Stimulated activated naive CD8-positive, alpha-beta T cell treated with anti-CD3 and anti-CD28 coated beads, Interleukin-15, amount 100 ng/mL, for 72 hours (primary cell): ENCODE measurements around the gene SVIL.
"Not testable (repeated sequence)": the region's sequence is repeated elsewhere in the genome, so short reads cannot be mapped to it uniquely, and the experiment has no call there.

ENCODE experiments used
- ATAC-seq: fragments of 150-1000 bp; cut with Tn5 transposase; 2 replicates; pipeline ENCODE4 v1.10.0; 2021; ENCODE audit warnings: mild to moderate bottlenecking, moderate library complexity
- DNase-seq, 2 donors: peaks; one replicate each; pipeline ENCODE4 v3.0.0; 2021 to 2022
- H3K27ac Mint-ChIP-seq, 2 donors: one replicate each; pipeline ENCODE4 v1.8.0; 2022; ENCODE audit warnings: mild to moderate bottlenecking in 2 of 2, mixed read lengths in 2 of 2, moderate library complexity in 2 of 2
- H3K27me3 Mint-ChIP-seq: one replicate; pipeline ENCODE4 v1.8.0; 2022; ENCODE audit warnings: mixed read lengths
- H3K4me1 Mint-ChIP-seq: one replicate; pipeline ENCODE4 v1.8.0; 2022; ENCODE audit warnings: mild to moderate bottlenecking, mixed read lengths
- H3K4me3 Mint-ChIP-seq, 2 donors: one replicate each; pipeline ENCODE4 v1.8.0; 2022; ENCODE audit warnings: mild to moderate bottlenecking in 2 of 2, mixed read lengths in 2 of 2, moderate library complexity in 1 of 2
- H3K9me3 Mint-ChIP-seq, 2 donors: one replicate each; pipeline ENCODE4 v1.8.0; 2022; ENCODE audit warnings: mixed read lengths in 2 of 2

The SVIL gene

DNA sequence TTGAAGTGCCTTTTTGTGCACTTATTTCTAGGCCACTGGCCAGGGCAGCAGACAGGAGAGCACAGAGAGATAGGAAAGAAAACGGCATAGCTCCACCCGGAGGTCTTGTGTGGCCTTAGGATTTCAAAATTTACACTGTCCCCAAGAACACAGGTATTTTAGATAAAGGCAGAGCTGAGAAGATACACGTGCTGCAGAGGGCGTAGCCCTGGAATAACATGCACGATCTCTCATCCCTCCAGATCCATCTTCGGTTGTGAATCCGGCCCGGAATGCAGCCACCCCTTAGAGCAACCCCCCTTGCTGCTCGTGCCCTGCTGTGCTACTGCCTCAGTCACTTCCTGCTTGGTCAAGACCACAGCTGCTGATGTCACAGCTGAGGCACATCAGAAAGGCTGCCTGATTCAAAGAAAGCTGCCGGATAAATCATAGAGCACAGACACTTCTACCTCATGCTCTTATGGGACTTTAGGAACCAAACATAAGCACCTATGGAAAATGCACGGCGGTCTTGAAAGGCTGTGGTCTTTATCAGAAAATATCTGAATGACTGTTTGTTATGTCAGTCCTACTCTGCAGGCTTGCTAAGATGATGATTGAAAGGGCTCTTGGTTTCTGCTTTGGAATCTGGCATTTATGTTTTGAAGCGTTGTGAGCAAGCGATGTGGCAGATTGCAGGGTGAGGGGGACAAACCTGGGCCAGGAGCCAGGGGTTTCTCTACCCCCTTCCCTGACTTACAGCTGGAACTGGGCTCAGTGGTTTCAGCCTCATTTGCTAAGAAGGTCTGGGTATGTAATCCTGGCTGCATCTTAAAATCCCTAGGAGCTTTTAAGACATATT, 152.0 kb downstream of the SVIL start:
- peak overlapping the region; percentile 71 to 72 for H3K4me3 Mint-ChIP-seq
- H3K9me3 Mint-ChIP-seq, result no peaks in the 10 kb centered on the region
- peak overlapping the region; percentile 92 for H3K27ac Mint-ChIP-seq
- H3K27me3 Mint-ChIP-seq, result no peaks in the 10 kb centered on the region
- DNase-seq (peak; percentile 58 to 78), ATAC-seq (peak; percentile 82)
- H3K4me1 Mint-ChIP-seq, result peaks cover 80% of the 10 kb centered on the region

- no peak overlapping the region for H3K4me3 Mint-ChIP-seq
- no peaks in the 10 kb centered on the region for H3K27me3 Mint-ChIP-seq
- DNase-seq, result no peak
- peaks cover 72% of the 10 kb centered on the region for H3K4me1 Mint-ChIP-seq
- H3K9me3 Mint-ChIP-seq, result no peaks in the 10 kb centered on the region
- peak overlapping the region in 1 of 2 donors; percentile 92 for H3K27ac Mint-ChIP-seq
- no peak for ATAC-seq
Measured at GRCh38 chr10:29481906-29482440, 152.8 kb downstream of the SVIL start.

DNA sequence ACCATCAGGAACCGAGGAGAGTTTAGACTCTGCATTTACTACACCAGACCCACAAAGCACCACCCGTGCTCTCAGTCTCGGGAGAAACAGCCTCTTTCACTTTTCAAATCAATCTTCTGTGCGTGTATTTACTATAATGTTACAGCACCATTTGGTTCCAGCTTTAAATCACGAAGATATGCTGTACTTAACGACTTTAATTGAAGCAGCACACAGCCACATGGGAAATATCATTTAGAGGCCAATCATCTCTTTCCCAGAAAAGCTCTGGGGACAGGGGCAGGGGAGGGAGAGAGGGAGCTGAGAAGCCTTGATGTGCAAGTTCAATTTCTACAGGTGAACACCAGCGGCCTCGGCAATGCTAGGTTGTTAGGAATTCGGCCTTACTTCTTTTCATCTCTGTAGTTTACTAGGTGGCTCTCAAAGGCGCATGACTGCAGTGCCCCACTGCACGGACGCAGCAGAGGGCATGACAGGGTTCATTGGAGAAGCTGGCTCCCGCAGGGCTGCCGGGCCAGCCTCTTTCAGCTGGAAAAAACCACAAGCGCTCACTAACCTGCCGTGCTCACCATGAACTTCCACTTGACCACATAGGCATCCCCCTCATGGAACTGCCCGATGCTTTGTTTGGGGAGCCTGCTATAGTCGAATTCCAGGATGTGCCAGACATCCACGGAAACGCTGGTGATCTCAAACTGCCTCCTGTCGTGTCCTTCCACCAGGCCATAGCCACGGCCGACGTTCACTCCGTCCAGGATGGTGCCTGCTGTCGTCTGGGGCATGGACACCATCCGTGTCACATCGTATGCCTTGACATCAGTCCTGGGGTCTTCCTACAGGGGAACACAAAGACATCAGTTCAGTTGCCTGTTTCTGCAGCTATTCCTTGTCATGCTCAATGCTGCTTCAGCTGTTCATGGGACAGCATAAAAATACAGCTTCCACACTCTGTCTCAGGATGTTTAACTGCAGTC, 154.5 kb downstream of the SVIL start:
- no peak for DNase-seq
- no peak overlapping the region for H3K4me3 Mint-ChIP-seq
- no peak for ATAC-seq
- no peaks in the 10 kb centered on the region for H3K9me3 Mint-ChIP-seq
- peak overlapping the region; percentile 6 to 84 for H3K27ac Mint-ChIP-seq
- H3K27me3 Mint-ChIP-seq, result no peaks in the 10 kb centered on the region
- peaks cover 55% of the 10 kb centered on the region for H3K4me1 Mint-ChIP-seq

DNA sequence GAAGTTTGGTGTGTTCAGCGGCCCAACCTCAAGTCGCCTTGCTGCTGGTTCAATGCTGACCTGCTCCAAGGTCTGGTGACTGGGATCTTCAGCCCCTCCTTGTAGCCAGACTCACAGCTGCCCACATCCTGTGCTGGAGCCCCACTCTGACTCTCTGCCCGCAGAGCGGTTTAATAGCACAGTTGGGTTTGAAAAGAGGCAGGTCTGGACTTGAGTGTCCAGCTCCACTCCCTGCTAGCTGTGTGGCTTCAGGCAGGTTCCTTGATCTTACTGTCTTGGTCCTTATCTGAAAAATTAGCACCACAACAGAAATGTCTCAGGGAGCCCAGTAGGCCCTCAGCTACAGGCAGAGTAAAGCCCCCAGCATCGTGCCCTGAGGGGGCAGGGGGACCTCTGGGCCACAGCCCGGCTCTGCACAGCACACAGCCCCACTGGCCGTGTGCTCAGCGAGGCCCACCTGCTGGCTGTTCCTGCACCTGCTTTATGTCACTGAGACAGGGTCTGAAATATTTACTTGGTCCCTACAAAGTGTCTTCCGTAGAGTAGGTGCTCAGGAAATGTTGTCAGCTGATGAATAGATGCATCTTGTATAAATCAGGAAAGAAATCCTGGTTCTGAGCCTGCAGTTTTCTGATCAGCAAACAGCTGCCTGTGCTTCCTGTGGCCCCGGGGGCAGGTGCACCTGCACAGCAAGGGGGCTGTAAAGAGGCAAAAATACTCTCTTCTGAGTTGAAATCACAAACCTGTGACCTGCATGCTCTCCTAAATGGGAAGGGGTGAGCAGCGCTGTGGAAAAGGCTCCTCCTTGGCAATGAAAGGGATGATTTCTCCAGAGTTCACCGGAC, 155.5 kb downstream of the SVIL start:
- ATAC-seq (no peak), DNase-seq (no peak)
- peak overlapping the region; percentile 78 to 84 for H3K27ac Mint-ChIP-seq
- H3K4me1 Mint-ChIP-seq, result peaks cover 45% of the 10 kb centered on the region
- no peaks in the 10 kb centered on the region for H3K27me3 Mint-ChIP-seq
- H3K4me3 Mint-ChIP-seq, result no peak overlapping the region
- no peaks in the 10 kb centered on the region for H3K9me3 Mint-ChIP-seq

DNA sequence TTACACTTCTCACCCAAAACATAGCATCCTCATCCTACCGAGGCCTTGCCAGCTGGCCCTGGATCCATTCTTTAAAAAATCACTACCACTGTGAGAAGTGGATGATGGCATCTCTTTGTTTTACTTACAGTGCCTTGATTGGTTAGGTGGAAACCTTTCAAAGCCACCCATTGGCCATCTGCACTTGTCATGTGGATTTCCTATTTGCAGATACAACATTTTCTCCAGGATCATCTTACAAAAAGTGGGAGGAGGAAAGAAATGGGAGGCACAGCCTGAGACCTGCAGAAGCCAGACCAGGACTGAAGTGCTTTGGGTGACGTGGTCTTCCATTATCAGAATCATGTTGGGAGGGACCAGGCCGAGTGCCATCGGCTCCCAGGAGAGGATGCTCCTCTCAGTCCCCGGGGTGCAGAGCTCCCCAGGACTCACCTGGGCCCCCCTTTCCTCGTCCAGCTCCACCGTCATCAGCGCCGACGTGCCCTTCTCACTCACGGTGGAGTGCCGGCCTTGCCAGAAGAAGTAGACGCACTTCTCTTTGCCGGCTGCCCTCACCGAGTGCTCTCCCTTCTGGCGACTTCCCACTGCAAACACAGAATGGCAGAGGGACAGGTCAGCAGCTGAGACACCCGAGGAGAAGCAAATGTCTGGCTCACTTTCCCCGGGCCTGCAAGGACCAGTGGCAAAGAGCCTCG, 161.2 kb downstream of the SVIL start:
- ATAC-seq (no peak), DNase-seq (no peak)
- Mint-ChIP-seq H3K4me1 (peaks cover 22% of the 10 kb centered on the region), H3K27me3 (no peaks in the 10 kb centered on the region), H3K4me3 (no peak overlapping the region), H3K27ac (peak overlapping the region in 1 of 2 donors; percentile 66), H3K9me3 (no peaks in the 10 kb centered on the region)

DNA sequence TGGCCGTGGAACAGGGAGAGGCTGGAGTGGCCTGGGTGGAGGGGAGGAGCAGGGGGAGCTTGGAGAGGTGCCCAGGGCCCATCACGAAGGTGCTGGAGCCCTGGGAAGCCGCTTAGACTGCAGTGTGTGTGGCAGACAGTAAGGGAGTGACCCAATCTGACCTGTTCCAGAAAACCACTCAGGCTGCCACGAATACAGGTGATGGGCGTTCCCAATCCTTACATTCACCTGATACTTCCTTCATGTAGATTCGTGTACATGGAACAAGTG, 161.7 kb downstream of the SVIL start:
- no peaks in the 10 kb centered on the region for H3K27me3 Mint-ChIP-seq
- H3K9me3 Mint-ChIP-seq, result no peaks in the 10 kb centered on the region
- ATAC-seq (no peak), DNase-seq (no peak)
- H3K4me3 Mint-ChIP-seq, result no peak overlapping the region
- H3K27ac Mint-ChIP-seq, result peak overlapping the region in 1 of 2 donors; percentile 60
- H3K4me1 Mint-ChIP-seq, result peaks cover 22% of the 10 kb centered on the region

- Mint-ChIP-seq H3K9me3 (no peaks in the 10 kb centered on the region), H3K4me1 (peaks cover 22% of the 10 kb centered on the region), H3K27ac (peak overlapping the region; percentile 60 to 83), H3K4me3 (no peak overlapping the region), H3K27me3 (no peaks in the 10 kb centered on the region)
- ATAC-seq, result peak; percentile 16
- DNase-seq, result no peak
Measured at GRCh38 chr10:29472301-29473086, 162.3 kb downstream of the SVIL start.

GRCh38 chr10:29471544-29471859, 163.3 kb downstream of the SVIL start:
- Mint-ChIP-seq H3K4me1 (peaks cover 22% of the 10 kb centered on the region), H3K27ac (peak overlapping the region; percentile 46 to 93), H3K9me3 (no peaks in the 10 kb centered on the region), H3K27me3 (no peaks in the 10 kb centered on the region), H3K4me3 (peak overlapping the region in 1 of 2 donors; percentile 11)
- ATAC-seq (peak; percentile 78), DNase-seq (no peak)

DNA sequence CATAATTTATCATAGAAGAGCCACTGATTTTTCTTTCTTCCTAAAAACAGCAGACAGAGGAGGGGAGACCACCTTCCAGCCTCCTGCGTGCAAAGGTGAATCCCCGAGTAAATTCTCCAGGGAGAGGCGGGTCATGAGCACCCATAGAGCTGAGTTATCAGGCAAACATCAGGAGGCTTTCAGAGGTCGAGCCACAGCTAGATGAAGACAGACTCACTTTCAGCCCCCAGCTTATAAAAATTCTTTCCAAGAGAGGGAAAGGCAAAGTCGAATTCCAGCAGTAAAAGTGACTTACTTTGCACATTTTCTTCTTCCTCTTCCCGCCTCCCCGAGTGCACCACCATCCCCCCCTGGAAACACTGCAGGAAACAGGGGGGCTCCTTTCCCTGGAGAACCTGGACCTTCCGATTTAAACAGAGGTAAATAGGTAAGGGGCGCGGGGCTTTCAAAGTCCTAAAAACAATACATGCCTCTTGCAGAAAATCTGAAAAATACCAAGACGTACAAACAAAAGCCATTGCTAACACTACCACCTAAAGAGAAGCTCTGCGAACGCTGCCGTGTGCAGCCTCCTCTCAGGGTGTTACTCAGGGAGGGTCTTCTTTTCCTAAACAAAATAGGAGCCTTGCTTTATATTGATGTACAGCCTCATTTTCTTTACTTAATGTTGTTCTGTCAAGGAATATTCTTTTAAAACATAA, 163.8 kb downstream of the SVIL start:
- ATAC-seq (peak; percentile 6), DNase-seq (no peak)
- Mint-ChIP-seq H3K27ac (peak overlapping the region; percentile 15 to 93), H3K9me3 (no peaks in the 10 kb centered on the region), H3K27me3 (no peaks in the 10 kb centered on the region), H3K4me1 (peaks cover 22% of the 10 kb centered on the region), H3K4me3 (peak overlapping the region; percentile 11 to 35)

DNA sequence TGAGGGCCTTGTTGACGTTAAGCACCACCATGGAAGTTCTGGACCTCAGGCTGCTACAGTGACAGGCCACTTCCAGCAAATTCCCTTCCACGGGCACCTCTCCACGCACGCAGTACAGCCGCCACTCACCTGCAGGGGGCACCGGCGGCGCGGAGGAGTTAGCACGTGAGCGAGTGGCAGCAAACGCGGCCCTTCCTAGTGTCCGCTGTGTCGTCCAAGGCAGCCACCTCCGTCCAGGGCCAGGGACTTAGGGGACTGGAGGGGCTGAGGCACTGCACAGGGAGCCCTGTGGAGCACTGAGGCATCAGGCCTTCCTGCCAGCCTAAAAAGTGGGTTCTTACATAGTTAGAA, 164.4 kb downstream of the SVIL start:
- peaks cover 22% of the 10 kb centered on the region for H3K4me1 Mint-ChIP-seq
- no peak overlapping the region for H3K4me3 Mint-ChIP-seq
- DNase-seq, result no peak
- ATAC-seq, result no peak
- no peaks in the 10 kb centered on the region for H3K9me3 Mint-ChIP-seq
- no peaks in the 10 kb centered on the region for H3K27me3 Mint-ChIP-seq
- H3K27ac Mint-ChIP-seq, result peak overlapping the region; percentile 53 to 89

DNA sequence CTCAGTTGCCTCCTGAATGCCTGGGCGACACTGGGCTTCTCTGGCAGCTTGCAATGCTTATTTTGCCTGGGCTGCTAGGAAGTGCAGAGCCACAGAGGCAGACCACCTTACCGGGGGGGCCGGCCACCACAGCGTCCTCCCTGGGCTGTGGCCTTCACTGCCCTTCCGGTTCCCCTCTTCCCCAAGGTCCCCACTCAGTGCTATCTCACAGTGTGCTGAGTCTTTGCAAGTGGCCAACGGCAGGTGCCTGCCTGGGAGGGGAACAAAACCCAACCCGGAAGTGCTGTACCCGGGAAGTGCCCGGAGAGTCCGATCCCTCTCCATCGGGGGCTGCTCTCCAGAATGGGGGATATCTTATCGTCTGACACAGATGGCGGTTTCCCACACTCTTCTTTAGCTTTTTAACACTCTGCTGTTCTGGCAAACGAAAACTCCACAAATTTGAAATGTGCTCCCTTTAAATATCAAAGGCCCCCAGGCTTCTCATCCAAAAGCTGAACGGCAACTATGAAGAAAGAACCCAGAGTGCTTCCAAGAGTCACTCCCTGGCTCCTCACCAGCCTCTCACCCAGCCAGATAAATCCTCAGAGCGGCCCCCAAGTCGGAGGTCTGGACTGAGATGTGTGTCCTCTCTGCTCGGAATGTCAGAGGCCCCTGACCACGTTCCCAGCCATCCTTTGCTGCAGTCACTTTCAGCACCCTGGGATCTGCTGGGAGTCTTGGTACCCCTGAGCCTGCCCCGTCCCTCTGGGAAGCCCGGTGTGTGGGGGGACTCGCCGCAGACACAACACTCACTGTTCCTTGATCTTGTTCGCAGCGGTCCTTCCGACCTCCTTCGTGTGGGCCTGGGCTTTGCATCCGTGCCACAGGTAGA, 165.1 kb downstream of the SVIL start:
- ATAC-seq, result no peak
- Mint-ChIP-seq H3K4me3 (no peak overlapping the region), H3K9me3 (no peaks in the 10 kb centered on the region), H3K4me1 (peaks cover 22% of the 10 kb centered on the region), H3K27me3 (no peaks in the 10 kb centered on the region), H3K27ac (peak overlapping the region; percentile 53 to 89)
- no peak for DNase-seq

GRCh38 chr10:29465384-29465783, 169.4 kb downstream of the SVIL start:
- H3K4me1 Mint-ChIP-seq, result peaks cover 4% of the 10 kb centered on the region
- no peak for DNase-seq
- no peaks in the 10 kb centered on the region for H3K27me3 Mint-ChIP-seq
- no peak for ATAC-seq
- no peak overlapping the region for H3K4me3 Mint-ChIP-seq
- H3K27ac Mint-ChIP-seq, result no peak overlapping the region
- H3K9me3 Mint-ChIP-seq, result peaks cover 5 to 9% of the 10 kb centered on the region in 2 donors

- ATAC-seq, DNase-seq, H3K4me3 Mint-ChIP-seq, H3K4me1 Mint-ChIP-seq, H3K27me3 Mint-ChIP-seq: not testable (repeated sequence)
- peaks cover 5 to 16% of the 10 kb centered on the region in 2 donors for H3K9me3 Mint-ChIP-seq
- H3K27ac Mint-ChIP-seq, result peak overlapping the region; percentile 29 to 72
Measured at GRCh38 chr10:29464671-29465171, 170.1 kb downstream of the SVIL start.
